ENCODE measurements around the gene ISYNA1. TPM values are rescaled to one million over a fixed set of nuclear protein-coding genes. Genes with fewer than 3 reads are reported as not detected.

Gene ISYNA1
- total and polyA plus RNA-seq, 10 donors: 31.7 to 82.3 (median 45.4) TPM

- H3K36me3 ChIP-seq: peaks cover 0 to 24% (median 2%) of the 10 kb centered on the region in 6 donors
- peak overlapping the region in 5 of 8 donors; percentile 13 to 88 (median 82) for H3K27ac ChIP-seq
- no peaks in the 10 kb centered on the region for H3K9me3 ChIP-seq
- peak overlapping the region in 5 of 8 donors; percentile 61 to 87 (median 64) for H3K4me3 ChIP-seq
- peaks cover 0 to 36% (median 0%) of the 10 kb centered on the region in 7 donors for H3K27me3 ChIP-seq (replicated peaks in 1 of 7)
- no peak for TF ChIP-seq CTCF (IDR thresholded peaks at IDR 0.05 in 8 of 11, conservative IDR thresholded peaks at IDR 0.05 in 3 of 11)
- TF ChIP-seq POLR2AphosphoS5 (IDR thresholded peaks at IDR 0.05): peak in 2 of 3 donors; percentile 5 to 38
- WGBS, 5 donors: 69 to 83% (median 80%) methylated on average over 21 to 46 of the region's 46 CpGs
- DNase-seq: peak; percentile 77
- peaks cover 22 to 96% (median 60%) of the 10 kb centered on the region in 6 donors for H3K4me1 ChIP-seq
- intact Hi-C loops (cut with DNase I; ENCODE audit: low total_unique reads): no loop called here
Measured at GRCh38 chr19:18435842-18436670, 1.9 kb downstream of the ISYNA1 start.

GRCh38 chr19:18435178-18435841, 2.6 kb downstream of the ISYNA1 start:
- peak; percentile 79 for DNase-seq
- intact Hi-C loops (cut with DNase I; ENCODE audit: low total_unique reads): no loop called here
- no peak overlapping the region for H3K4me3 ChIP-seq
- peaks cover 0 to 30% (median 2%) of the 10 kb centered on the region in 6 donors for H3K36me3 ChIP-seq
- H3K9me3 ChIP-seq: no peaks in the 10 kb centered on the region
- TF ChIP-seq CTCF (IDR thresholded peaks at IDR 0.05 in 8 of 11, conservative IDR thresholded peaks at IDR 0.05 in 3 of 11) (no peak), POLR2AphosphoS5 (IDR thresholded peaks at IDR 0.05) (peak in 2 of 3 donors; percentile 34 to 70), POLR2A (IDR thresholded peaks at IDR 0.05) (no peak)
- peaks cover 0 to 36% (median 0%) of the 10 kb centered on the region in 7 donors for H3K27me3 ChIP-seq (replicated peaks in 1 of 7)
- no peak overlapping the region for H3K27ac ChIP-seq
- peaks cover 22 to 99% (median 64%) of the 10 kb centered on the region in 6 donors for H3K4me1 ChIP-seq
- WGBS, 5 donors: 91 to 95% (median 92%) methylated on average over 29 to 49 of the region's 49 CpGs

- peak overlapping the region in 4 of 8 donors; percentile 69 to 84 (median 82) for H3K27ac ChIP-seq
Measured at GRCh38 chr19:18434411-18435175, 3.3 kb downstream of the ISYNA1 start.

More at GRCh38 chr19:18434411-18435175, 3.3 kb downstream of the ISYNA1 start:
- Histone ChIP-seq H3K4me1 (peaks cover 29 to 99% (median 71%) of the 10 kb centered on the region in 6 donors), H3K4me3 (peak overlapping the region in 4 of 8 donors; percentile 53 to 73 (median 60)), H3K27me3 (replicated peaks in 1 of 7) (peaks cover 0 to 37% (median 0%) of the 10 kb centered on the region in 7 donors), H3K36me3 (peaks cover 0 to 30% (median 2%) of the 10 kb centered on the region in 6 donors), H3K9me3 (no peaks in the 10 kb centered on the region)
- DNase-seq: no peak
- WGBS, 5 donors: 79 to 89% (median 84%) methylated on average over 15 to 21 of the region's 21 CpGs
- intact Hi-C loops (cut with DNase I; ENCODE audit: low total_unique reads): no loop called here
- peak in 1 of 3 donors; percentile 3 for TF ChIP-seq POLR2AphosphoS5 (IDR thresholded peaks at IDR 0.05)
- TF ChIP-seq CTCF (IDR thresholded peaks at IDR 0.05 in 8 of 11, conservative IDR thresholded peaks at IDR 0.05 in 3 of 11): no peak
- TF ChIP-seq POLR2A (IDR thresholded peaks at IDR 0.05): no peak
